ENCODE data around the gene JMJD6. TPM values are rescaled to one million over a fixed set of nuclear protein-coding genes. Genes with fewer than 3 reads are reported as not detected.

The JMJD6 gene
- total and polyA plus RNA-seq, 9 of the 15 experiments (the other 6 are each of a cell fraction or from before 2014, with no cell fraction given) = 2.5 to 52.3 (median 36.3) TPM

- in situ Hi-C loops (cut with MboI) = no loop called here
- BruUV-seq (replicated peaks) = no TSS peak
- H3K27ac ChIP-seq (ENCODE audit: extremely low read depth, low read depth, low read length) = no peak overlapping the region
- no peaks in the 10 kb centered on the region; the same call in 1 of the 2 replicates for H3K9me3 ChIP-seq (replicated peaks; ENCODE audit: control insufficient read depth, insufficient read depth, low read depth, low read length)
- no peaks in the 10 kb centered on the region for H3K27me3 ChIP-seq (ENCODE audit: control insufficient read depth in 2 of 2, insufficient read depth in 2 of 2, low read length in 2 of 2)
- FAIRE-seq (no peak), DNase-seq (ENCODE audit: extremely low read depth in 1 of 4, low spot score in 3 of 4) (no peak), ATAC-seq (no peak)
- no peaks in the 10 kb centered on the region for H3K9me1 ChIP-seq (ENCODE audit: control insufficient read depth, insufficient read depth, low read length)
- 98% methylated on average over 8 of the region's 8 CpGs for WGBS (ENCODE audit: insufficient coverage, low coverage, missing lambda C conversion rate)
- H3K79me2 ChIP-seq (ENCODE audit: control insufficient read depth, insufficient read depth, low read length) = peaks cover 53% of the 10 kb centered on the region
- peaks cover 11 to 34% of the 10 kb centered on the region in 2 experiments; a peak in 4 of 5 replicates for H3K4me1 ChIP-seq (replicated peaks in 1 of 2; ENCODE audit: control insufficient read depth in 2 of 2, insufficient read depth in 2 of 2, low read length in 2 of 2)
- no peak overlapping the region for H3K9ac ChIP-seq (ENCODE audit: insufficient read depth in 1 of 2, low read depth in 2 of 2, low read length in 2 of 2)
- intact Hi-C loops (cut with micrococcal nuclease) = no loop called here
- CTCF ChIA-PET (ENCODE audit: low intra/inter-chr PET ratio) = no interaction called here
- peaks cover 74% of the 10 kb centered on the region for H3K36me3 ChIP-seq (ENCODE audit: control insufficient read depth, insufficient read depth, low read length)
- peaks cover 7% of the 10 kb centered on the region; the same call in 1 of the 2 replicates for H4K20me1 ChIP-seq (replicated peaks; ENCODE audit: control insufficient read depth, insufficient read depth, low read length)
- peak; percentile 27 for TF ChIP-seq KDM5B (IDR thresholded peaks at IDR 0.05; ENCODE audit: insufficient replicate concordance, low read depth, low read length)
- TF ChIP-seq AFF4 (CRISPR knock-in tag; IDR thresholded peaks at IDR 0.05) = no peak
- no peak for TF ChIP-seq PTRF (tag; IDR thresholded peaks at IDR 0.05)
- no peak overlapping the region for H2AFZ ChIP-seq (ENCODE audit: low read depth, low read length)
- POLR2A ChIA-PET = interaction anchor here (0.9 to 1.3 kb wide), 2 partner anchors 10 to 177 kb away, joined by 3 to 4 read pairs; no protein-coding TSS in a partner anchor
- H3K4me2 ChIP-seq (ENCODE audit: insufficient read depth, low read length) = no peak overlapping the region
- no peak overlapping the region for H3K4me3 ChIP-seq
Observed at GRCh38 chr17:76722279-76722678, 4.1 kb downstream of the JMJD6 start.
